Loucy (cell line): ENCODE measurements around the gene EFNA5.

Source experiments
- EZH2phosphoT487 ChIP-seq: fragments of 200-600 bp; IDR thresholded peaks from 2 replicates; pipeline ENCODE4 v1.6.1; 2018; ENCODE audit warnings: antibody characterized with exemption, mild to moderate bottlenecking, moderate library complexity, borderline replicate concordance
- TF ChIP-seq, protein P1 (sequence below): fragments of 200-600 bp; sonication (generic); conservative IDR thresholded peaks from 2 replicates; pipeline ENCODE4 v1.5.1; 2014; ENCODE audit warnings: mild to moderate bottlenecking, antibody characterized with exemption, low read length

- TF ChIP-seq EZH2phosphoT487, result no peak
- TF ChIP-seq, protein P1, sequence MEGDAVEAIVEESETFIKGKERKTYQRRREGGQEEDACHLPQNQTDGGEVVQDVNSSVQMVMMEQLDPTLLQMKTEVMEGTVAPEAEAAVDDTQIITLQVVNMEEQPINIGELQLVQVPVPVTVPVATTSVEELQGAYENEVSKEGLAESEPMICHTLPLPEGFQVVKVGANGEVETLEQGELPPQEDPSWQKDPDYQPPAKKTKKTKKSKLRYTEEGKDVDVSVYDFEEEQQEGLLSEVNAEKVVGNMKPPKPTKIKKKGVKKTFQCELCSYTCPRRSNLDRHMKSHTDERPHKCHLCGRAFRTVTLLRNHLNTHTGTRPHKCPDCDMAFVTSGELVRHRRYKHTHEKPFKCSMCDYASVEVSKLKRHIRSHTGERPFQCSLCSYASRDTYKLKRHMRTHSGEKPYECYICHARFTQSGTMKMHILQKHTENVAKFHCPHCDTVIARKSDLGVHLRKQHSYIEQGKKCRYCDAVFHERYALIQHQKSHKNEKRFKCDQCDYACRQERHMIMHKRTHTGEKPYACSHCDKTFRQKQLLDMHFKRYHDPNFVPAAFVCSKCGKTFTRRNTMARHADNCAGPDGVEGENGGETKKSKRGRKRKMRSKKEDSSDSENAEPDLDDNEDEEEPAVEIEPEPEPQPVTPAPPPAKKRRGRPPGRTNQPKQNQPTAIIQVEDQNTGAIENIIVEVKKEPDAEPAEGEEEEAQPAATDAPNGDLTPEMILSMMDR, result no peak
These were observed 244.5 kb downstream of the EFNA5 start for GRCh38 chr5:107426209-107426608.
